Mesodermal cell (in vitro differentiated cells): ENCODE results near the gene ANXA4.
"Not testable (repeated sequence)": the region's sequence is repeated elsewhere in the genome, so short reads cannot be mapped to it uniquely, and the experiment has no call there.

ENCODE experiments used
- H3K27ac ChIP-seq: 2 replicates; pipeline ENCODE4 v1.7.0; 2013; ENCODE audit warnings: mild to moderate bottlenecking, low read depth, low read length, moderate library complexity; ENCODE audit not compliant: severe bottlenecking
- H3K36me3 ChIP-seq: 2 replicates; pipeline ENCODE4 v1.7.1; 2013; ENCODE audit warnings: mild to moderate bottlenecking, low read length, moderate library complexity; ENCODE audit not compliant: control insufficient read depth, insufficient read depth
- H3K4me1 ChIP-seq: one replicate; pipeline ENCODE4 v1.7.1; 2013; ENCODE audit warnings: mild to moderate bottlenecking, low read length; ENCODE audit not compliant: insufficient read depth, control insufficient read depth, poor library complexity, severe bottlenecking
- H3K4me3 ChIP-seq: 2 replicates; pipeline ENCODE4 v1.7.0; 2013; ENCODE audit warnings: low read length, control low read depth, mild to moderate bottlenecking; ENCODE audit not compliant: insufficient read depth, poor library complexity, severe bottlenecking; ENCODE audit errors: extremely low read depth
- H3K9me3 ChIP-seq: 2 replicates; pipeline ENCODE4 v1.7.1; 2013; ENCODE audit warnings: mild to moderate bottlenecking, low read length, moderate library complexity; ENCODE audit not compliant: control insufficient read depth
- WGBS, 2 experiments: methylation state at CpG; one replicate each; pipeline ENCODE4 v1.1.5; 2013; ENCODE audit warnings: missing lambda C conversion rate in 2 of 2; ENCODE audit not compliant: insufficient coverage in 2 of 2; 5-methylcytosine and 5-hydroxymethylcytosine counted together

Gene ANXA4

GRCh38 chr2:69704446-69704845 is 37.5 kb upstream of the ANXA4 start:
- no peaks in the 10 kb centered on the region for H3K9me3 ChIP-seq
- no peaks in the 10 kb centered on the region for H3K36me3 ChIP-seq
- H3K4me1 ChIP-seq = no peaks in the 10 kb centered on the region
- 82 to 95% methylated on average over 3 to 5 of the region's 5 CpGs for WGBS, 2 experiments
- no peak overlapping the region for H3K27ac ChIP-seq
- no peak overlapping the region for H3K4me3 ChIP-seq

DNA sequence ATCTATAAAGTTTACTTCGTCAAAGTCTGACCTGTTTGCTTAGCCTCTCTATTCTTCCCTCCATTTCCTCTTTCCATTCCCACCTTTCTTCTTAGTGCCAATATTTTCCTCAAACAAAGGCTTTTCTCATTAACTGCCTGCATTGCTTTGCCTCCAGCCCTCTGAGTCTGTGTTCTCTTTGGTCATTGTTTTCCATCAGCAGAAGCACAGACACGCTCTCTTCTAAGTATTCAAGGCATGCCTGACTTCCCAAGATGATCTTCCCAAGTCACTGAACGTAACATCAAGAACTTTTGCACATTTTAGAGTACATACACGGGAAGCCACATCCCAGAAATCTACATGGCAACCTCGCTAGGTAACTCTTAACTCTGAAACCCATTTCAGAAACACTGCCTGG is 32.6 kb upstream of the ANXA4 start:
- Histone ChIP-seq H3K4me1 (no peaks in the 10 kb centered on the region), H3K9me3 (no peaks in the 10 kb centered on the region), H3K27ac (no peak overlapping the region), H3K36me3 (no peaks in the 10 kb centered on the region), H3K4me3 (no peak overlapping the region)
- 50 to 75% methylated on average over 2 to 4 of the region's 5 CpGs for WGBS, 2 experiments

DNA sequence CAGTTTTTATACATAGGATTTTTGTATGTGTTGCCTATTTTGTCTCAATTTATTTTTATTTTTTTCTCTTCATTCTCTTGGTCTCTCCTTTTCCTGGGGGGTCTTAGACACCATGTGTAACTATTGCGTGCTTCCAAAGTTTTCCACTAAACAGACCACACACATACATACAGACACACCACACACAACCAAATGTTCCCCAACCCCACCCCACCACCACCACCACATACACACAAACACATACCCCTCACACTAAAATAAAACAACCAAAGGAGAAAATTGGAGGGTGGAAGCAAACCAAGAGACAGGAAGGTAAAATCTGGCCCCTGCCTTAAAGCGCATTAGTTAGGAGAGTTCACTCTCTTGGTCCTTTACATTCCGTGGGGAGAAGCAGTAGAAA is 30.0 kb upstream of the ANXA4 start:
- WGBS, 2 experiments = 86 to 100% methylated on average over 3 of the region's 3 CpGs
- Histone ChIP-seq H3K27ac (no peak overlapping the region), H3K36me3 (no peaks in the 10 kb centered on the region), H3K4me1 (no peaks in the 10 kb centered on the region), H3K4me3 (no peak overlapping the region), H3K9me3 (no peaks in the 10 kb centered on the region)

- H3K27ac ChIP-seq = no peak overlapping the region
- H3K36me3 ChIP-seq = no peaks in the 10 kb centered on the region
- WGBS, 2 experiments = 85 to 100% methylated on average over 2 to 4 of the region's 6 CpGs
- no peaks in the 10 kb centered on the region for H3K4me1 ChIP-seq
- no peak overlapping the region for H3K4me3 ChIP-seq
- H3K9me3 ChIP-seq = no peaks in the 10 kb centered on the region
Observed at GRCh38 chr2:69714024-69714423, 27.9 kb upstream of the ANXA4 start.

DNA sequence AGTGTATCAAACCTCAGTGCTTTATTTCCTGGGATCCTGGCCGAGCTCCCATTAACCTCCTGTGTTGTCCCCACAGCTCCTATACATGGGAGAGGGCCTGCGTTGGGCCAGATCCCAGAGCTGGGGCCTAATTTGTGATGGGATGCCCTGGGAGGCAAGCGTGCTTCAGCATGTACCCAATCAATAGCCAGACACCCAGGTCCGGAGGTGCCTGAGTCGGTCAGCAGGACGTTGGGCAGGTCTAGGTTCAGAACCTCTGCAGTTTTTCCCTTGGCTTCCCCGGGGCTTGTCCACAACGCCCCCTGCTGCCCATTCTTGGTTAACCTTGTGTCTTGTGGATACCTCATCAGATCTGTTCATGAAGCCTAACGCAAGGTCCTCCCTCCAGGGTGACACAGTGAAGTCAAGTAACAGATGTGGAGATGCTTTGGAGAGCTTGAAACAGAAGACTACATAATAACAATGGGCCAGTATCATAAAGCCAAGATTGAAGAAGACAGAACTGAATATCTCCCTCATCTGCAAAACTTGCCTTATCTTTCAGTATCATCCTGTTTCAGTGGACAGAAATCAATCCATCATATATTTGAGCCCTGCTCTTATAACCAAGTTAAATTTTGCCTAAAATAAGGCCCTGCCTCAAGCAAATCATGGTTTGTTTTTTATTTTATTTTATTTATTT is 27.3 kb upstream of the ANXA4 start:
- not testable (repeated sequence) for H3K4me1 ChIP-seq, H3K4me3 ChIP-seq, H3K27ac ChIP-seq, H3K36me3 ChIP-seq, H3K9me3 ChIP-seq
- WGBS, 2 experiments = 20 to 30% methylated on average over 6 of the region's 9 CpGs

GRCh38 chr2:69715964-69716363 is 26.0 kb upstream of the ANXA4 start:
- H3K4me3 ChIP-seq = no peak overlapping the region
- no peaks in the 10 kb centered on the region for H3K4me1 ChIP-seq
- H3K36me3 ChIP-seq = no peaks in the 10 kb centered on the region
- no peaks in the 10 kb centered on the region for H3K9me3 ChIP-seq
- WGBS, 2 experiments = 100% methylated on average over 1 of the region's 1 CpG; no CpG with 5 or more reads in 1 of the 2 experiments
- no peak overlapping the region for H3K27ac ChIP-seq

DNA sequence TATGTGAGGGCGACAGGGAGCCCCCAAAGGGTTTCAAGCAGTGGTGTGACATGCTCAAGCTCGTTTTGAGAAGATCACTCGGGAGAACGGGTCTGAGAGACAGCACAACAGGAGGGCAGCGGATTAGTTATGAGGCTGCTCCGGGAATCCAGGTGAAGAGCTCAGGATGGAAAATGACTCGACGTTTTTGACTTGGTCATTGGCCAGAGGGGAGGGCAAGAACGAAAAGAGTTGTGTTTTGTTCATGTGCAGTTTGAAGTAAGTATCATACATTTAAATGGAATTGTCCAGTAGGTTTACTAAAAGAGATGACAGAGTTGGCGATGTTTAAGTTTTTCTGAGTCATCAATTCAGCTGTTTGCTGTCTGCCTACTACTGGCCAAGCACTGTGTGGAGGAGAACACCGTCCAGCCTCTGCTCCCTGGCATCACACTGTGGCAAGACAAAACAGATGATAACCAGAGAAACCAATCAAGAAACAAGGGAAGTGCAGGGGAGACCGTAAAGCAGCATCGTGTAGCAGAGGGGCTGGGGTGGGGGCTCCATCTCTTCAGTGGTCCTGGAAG is 25.3 kb upstream of the ANXA4 start:
- Histone ChIP-seq H3K36me3 (no peaks in the 10 kb centered on the region), H3K4me3 (no peak overlapping the region), H3K27ac (no peak overlapping the region), H3K9me3 (no peaks in the 10 kb centered on the region), H3K4me1 (no peaks in the 10 kb centered on the region)
- WGBS, 2 experiments = 59 to 62% methylated on average over 13 of the region's 13 CpGs

DNA sequence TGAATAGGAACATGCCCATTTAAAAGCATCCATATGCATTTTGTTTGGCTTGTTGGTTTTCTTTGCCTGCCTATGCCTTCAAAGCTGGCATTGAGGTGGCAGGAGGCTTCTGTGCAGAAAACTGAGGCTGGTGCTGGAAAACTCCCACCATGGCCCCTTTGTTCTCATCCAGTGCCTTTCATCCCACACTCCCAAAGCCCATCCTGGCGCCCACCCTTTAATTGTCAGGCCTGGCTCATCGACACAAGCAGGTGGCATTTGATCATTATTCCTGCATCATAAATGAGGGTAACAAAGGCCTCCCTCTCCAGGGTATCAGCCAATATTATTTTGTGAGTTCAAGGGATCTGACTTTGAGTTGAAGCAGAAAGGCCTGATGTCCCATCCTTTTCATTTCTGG is 24.7 kb upstream of the ANXA4 start:
- no peaks in the 10 kb centered on the region for H3K9me3 ChIP-seq

GRCh38 chr2:69717861-69718273 is 24.1 kb upstream of the ANXA4 start:
- H3K27ac ChIP-seq = no peak overlapping the region

More for the DNA sequence above, 24.7 kb upstream of the ANXA4 start:
- Histone ChIP-seq H3K36me3 (no peaks in the 10 kb centered on the region), H3K4me3 (no peak overlapping the region), H3K4me1 (no peaks in the 10 kb centered on the region), H3K27ac (no peak overlapping the region)
- 67% methylated on average over 1 of the region's 2 CpGs; no CpG with 5 or more reads in 1 of the 2 experiments for WGBS, 2 experiments

GRCh38 chr2:69718338-69718965 is 23.5 kb upstream of the ANXA4 start:
- Histone ChIP-seq H3K4me1 (no peaks in the 10 kb centered on the region), H3K9me3 (no peaks in the 10 kb centered on the region), H3K36me3 (no peaks in the 10 kb centered on the region), H3K27ac (no peak overlapping the region), H3K4me3 (no peak overlapping the region)
- 64 to 72% methylated on average over 4 to 5 of the region's 5 CpGs for WGBS, 2 experiments

More at GRCh38 chr2:69717861-69718273, 24.1 kb upstream of the ANXA4 start:
- Histone ChIP-seq H3K9me3 (no peaks in the 10 kb centered on the region), H3K4me1 (no peaks in the 10 kb centered on the region), H3K4me3 (no peak overlapping the region), H3K36me3 (no peaks in the 10 kb centered on the region)
- 20% methylated on average over 1 of the region's 2 CpGs; no CpG with 5 or more reads in 1 of the 2 experiments for WGBS, 2 experiments

GRCh38 chr2:69720404-69720803 is 21.5 kb upstream of the ANXA4 start:
- H3K27ac ChIP-seq = no peak overlapping the region
- WGBS, 2 experiments = 40 to 88% methylated on average over 1 of the region's 1 CpG
- H3K4me3 ChIP-seq = no peak overlapping the region
- H3K9me3 ChIP-seq = no peaks in the 10 kb centered on the region
- no peaks in the 10 kb centered on the region for H3K36me3 ChIP-seq
- no peaks in the 10 kb centered on the region for H3K4me1 ChIP-seq
